Activated CD8-positive, alpha-beta memory T cell treated with anti-CD3 and anti-CD28 coated beads for 24 hours (primary cell): ENCODE measurements around the gene TPP2.
A peak's percentile ranks its signal among the peaks of the same experiment; 100 is the strongest.

Experiments used
- DNase-seq: peaks from one replicate; pipeline ENCODE4 v3.0.0-alpha.2; 2020

The TPP2 gene

DNA sequence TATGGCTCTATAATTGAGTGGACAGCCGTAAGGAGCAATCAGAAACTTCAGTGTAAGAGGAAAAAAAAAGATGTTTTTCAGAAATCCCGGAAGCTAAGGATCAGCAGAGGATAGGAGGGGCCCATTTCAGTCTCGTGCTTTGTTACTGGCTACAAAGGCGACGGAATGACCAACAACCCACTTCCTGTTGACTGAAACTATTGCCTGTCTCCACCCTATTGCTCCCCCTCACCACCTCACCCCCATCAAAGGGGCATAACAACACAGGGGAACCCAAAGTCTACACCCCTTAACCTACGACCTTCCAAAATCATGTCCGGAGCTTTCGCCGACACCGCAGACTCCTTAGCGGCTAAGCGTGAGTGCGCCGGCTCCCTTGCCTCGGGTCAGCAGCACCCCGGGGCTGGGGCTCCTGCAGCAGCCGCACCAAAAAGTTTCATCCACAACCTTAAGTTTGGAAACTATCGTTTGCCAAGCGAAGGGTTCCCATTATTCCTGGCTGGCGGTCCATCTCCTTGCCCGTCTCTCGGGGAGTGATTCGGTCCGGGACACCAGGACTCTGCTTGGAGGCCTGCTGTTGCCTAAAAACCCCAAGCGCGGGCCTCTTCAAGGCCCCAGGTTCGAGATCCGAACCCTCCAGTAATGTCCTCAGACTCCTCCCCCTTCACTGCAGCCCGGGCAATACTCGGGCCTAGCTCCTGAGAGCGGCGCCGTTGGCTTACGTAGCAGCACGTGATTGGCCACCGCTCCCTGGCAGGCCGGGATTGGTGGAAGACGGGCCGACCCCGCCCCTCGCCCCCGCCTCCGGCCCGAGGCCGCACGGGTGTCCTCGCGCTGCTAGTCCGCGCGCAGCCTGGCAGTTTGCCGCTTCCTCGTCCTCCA is at the start of gene TPP2:
TSS of gene TPP2 (plus strand) at position 840 of the 882 bp plus-strand sequence. CDS start 53 bp downstream, outside the sequence.
- DNase-seq, result peak; percentile 99

DNA sequence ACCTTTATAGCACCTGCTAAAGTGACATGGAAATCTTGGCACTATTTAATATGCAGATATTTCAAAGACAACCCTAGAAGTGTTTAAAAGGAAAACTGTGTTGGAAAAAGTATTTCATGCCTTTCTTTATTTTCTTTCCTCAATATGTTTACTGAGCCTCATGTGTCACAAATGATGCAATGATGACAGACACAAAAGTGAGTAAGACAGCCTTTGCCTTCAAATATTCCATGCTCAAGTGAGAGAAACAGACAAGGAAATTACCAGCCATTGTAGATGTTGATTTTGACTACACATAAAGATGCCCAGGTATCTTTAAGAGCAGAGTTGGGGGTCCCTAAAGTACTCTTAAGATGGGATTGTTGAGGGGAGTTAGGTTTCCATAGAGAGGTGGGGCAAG is 48.0 kb upstream of the TPP2 start:
- DNase-seq, result no peak

DNA sequence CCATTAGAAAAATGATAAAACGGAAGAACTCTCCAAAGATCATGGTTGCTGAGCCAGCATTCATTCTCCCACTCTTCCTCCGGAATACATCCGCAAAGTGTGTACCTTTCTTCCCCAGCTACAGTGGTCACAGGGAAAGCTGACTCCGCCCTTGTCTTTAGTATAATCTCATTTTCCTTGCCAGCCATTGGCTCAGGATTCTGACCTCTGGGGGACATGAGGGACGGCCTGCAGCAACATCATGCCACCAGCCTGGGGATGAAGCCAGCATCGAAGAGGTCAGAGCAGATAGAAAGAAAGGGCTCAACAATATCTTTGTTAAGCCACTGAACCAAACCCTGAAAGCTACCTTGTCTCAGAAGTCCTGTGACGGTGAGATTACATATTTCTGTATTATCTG is 46.3 kb upstream of the TPP2 start:
- DNase-seq, result no peak

DNA sequence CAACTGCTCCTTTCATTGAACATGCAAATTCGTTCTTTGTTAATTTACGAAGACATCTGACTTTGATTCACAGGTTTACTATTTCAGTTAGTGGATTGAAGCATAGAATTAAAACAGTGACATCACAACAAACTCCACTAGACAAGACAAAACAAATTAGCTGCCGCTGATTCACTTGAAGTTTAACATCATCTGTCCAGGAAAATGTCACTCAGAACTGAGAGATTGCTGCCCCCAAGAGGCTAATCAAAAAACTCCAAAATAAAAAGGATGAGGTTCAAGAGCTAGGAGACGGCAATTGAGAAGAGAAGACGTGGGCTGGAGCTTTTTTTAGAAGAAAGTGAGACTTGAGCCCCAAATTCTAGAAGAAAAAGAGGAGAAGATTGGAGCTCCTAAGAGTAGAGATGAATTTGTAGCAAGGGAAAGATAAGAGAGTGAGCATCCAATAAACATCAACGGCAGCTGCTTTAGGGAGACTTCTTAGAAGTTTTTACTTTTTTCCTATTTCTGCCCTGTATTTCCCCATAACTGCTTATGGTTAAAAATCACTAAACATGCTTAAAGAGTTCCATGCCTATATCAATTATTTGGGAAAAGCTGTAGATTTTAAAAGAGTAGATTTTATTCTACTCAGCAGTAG is 40.8 kb upstream of the TPP2 start:
- no peak for DNase-seq

DNA sequence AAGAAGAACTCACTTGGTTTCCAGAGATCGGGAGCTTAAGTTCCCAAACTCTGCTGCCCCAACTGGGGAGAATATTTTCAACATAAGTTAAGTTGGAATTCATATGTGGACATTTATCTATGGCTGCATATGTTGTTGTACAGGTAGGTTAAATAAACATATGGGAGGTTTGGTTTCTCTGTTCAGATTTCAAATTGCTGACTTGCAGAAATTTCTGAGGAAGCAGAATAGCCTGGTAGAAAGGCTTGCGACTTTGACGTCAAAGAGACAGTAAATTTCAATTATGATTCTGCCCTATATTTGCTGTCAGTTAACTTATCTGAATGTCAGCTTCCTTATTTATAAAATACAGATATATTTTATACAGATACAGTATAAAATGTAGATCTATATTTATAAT is 40.0 kb upstream of the TPP2 start:
- DNase-seq, result no peak

DNA sequence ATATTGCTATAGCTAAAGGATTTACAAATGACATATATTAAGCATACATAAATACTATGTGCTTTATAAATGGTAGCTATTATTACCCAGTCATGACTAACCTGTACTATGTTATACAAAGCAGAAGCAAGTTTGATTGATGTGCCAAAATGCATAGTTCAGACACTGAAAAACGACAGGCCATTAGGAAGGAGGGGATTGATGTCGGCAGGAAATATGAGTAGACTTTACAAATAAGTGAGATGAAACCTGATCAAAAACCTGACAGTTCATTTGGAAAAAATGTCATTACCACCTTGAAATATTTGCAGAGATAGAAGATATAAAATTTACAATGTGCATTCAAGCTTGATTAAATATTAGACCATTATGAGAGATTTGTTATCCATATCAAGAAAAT is 38.8 kb upstream of the TPP2 start:
- no peak for DNase-seq

DNA sequence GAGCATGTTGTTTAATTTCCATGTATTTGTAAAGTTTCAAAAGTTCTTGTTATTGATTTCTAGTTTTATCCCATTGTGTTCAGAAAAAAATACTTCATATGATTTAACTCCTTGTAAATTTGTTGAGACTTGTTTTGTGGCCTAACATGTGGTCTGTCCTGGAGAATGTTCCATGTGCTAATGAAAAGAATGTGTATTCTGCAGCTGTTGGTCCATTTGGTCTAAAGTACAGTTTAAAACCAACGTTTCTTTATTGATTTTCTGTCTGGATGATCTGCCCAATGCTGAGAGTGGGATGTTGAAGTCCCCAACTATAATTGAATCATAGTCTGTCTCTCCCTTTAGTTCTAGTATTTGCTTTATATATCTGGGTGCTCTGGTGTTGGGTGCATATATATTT is 34.9 kb upstream of the TPP2 start:
- no peak for DNase-seq

DNA sequence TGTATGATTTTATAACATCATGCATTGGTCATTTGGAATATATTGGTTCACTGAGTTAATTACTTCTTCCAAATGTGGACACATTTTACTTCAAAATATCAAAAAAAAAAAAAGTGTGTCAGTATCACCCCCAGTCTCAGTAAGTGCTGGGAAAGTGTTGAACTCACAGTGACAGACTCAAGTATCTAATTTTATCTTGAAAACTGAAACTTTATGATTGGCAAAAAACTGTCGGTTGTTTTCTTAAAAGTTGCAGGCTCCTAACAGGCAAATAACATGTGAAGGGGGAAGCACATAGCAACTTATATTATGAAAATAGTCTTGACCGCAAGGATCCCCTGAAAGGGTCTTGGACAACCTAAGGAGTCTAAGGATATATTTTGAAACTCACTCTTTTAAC is 33.5 kb upstream of the TPP2 start:
- DNase-seq, result no peak

DNA sequence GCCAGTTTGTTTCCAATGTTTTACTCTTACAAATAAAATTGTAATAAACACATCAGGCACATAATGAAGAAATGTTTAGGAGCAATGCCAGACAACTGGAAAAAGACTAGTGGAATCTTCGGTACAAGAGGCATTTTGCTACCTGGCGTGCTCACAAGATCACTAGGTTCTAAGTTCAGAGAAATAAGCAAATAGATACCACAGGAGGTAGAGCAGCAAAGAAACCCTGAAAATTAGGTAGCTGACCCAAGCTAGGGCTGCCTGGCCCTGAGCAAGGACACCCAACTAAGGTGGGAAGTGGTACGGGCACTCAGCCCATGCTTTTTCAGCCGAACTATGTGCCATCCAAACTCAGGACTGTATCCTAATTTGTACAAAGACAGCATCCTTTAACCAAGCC is 32.2 kb upstream of the TPP2 start:
- DNase-seq, result no peak

DNA sequence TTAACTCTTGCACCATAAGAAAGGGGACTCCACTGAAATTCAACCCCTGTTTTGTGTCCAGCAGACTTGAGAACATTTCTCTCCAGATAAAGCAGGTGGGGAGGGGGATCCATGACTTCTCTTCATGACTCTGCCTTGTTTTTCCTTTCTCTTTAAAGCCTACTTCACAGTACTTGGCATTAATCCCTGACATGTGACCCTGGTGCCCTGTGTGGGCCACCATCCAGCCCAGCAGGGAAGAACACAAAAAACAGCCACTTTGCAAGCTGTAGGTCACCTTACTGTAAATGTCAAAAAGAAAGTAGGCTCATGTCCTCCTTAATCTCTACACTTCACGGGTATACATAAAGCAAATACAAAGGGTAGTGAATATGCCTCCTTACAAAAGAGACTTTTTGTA is 30.3 kb upstream of the TPP2 start:
- DNase-seq, result no peak

DNA sequence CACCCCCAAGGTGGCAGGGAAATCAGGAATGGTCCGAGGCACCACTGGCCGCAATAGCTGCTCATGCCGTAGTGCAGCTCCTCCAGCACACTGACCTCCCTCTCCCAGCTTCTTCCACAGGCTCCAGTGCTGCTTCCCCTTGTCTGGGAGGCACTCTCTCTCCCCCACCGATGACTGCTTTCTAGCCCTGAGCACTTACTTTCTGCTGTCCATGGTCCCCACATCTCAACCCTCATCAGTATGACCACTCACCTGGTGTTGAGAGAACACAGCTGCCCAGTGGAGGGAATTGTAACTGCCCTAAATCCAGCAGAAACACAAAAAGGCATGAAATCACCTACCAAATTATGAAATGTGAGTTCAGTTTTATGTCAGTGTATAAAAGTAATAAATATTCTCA is 28.9 kb upstream of the TPP2 start:
- no peak for DNase-seq

DNA sequence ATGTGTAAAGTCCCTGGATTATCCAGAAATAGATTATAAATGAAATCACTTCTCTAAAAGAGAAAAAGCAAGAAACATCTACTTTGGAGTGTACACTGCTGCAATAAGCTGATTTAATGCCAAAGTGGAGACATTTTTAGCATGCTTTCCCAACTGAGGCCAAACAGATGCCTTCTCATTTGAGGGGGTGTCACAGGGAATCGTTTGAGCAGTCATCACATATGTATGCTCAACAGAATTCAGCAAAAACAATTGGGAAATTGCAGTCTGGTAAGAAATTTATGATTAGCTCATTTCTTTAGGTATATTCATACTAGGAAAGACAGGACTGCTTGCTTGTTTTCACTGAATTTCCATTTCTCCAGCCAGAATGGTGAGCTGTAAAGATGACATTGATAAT is 27.3 kb upstream of the TPP2 start:
- no peak for DNase-seq

DNA sequence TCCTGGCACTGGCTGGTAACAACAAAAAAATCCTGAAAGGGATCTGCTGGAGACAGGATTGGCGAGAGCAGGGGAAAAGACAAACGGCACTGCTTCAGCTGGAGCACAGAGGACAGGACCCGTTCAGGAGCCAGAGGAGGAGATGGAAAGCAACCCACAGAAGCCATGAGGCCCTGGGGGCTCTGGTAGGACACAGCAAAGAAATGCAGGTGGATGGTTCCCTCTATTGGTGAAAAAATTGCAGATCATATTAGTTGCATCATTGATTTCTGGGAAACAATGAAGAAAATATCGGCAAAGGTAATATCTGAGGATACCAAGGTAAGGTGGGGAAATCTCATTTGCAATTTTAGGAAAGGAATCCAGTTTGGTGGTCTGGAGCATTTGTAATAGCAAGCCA is 25.7 kb upstream of the TPP2 start:
- no peak for DNase-seq

DNA sequence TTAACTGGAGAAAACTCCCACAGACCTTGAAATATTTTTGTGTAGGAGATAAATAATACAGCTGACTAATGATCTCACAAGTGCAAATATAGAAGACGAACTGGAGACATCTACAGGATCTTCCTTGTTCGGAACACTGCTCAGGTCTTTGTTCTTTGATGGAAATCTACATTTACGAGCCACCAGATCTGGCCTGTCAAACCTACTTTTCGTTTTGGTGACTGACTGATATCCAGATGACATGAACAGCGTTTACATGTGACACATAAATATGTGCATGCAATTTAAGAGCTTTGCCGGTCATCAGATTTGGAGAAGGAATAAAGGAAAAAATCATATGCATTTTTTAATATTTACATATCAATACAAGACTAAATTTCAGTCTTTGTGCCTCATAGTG is 24.5 kb upstream of the TPP2 start:
- DNase-seq, result no peak

DNA sequence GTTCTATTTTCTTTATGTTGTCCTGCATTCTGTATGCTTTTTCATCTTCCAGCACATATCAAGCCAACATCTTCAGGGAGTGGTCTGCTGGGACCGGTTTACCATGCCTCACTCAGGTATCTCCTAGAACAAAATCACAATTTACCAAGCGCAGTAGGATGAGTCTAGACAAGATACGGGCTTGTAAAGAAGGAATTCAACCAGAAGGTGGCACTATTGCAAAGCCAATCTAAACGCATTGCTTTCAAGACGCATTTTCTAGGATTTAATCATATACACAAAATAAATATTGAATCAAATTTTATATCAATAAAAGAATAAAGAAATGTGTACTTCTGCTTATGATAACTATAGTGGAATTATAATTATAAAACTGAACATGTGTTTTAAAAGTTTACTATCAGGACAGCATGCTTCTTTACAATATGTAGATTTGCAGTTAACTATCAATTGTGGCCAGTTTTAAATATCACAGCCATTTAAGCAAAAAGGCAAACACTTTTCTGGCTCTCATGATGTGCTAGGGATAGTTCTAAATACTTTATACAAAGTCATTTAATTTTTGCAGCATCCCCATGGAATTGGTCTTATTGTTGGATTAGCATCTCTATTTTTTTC is 16.1 kb upstream of the TPP2 start:
- no peak for DNase-seq

DNA sequence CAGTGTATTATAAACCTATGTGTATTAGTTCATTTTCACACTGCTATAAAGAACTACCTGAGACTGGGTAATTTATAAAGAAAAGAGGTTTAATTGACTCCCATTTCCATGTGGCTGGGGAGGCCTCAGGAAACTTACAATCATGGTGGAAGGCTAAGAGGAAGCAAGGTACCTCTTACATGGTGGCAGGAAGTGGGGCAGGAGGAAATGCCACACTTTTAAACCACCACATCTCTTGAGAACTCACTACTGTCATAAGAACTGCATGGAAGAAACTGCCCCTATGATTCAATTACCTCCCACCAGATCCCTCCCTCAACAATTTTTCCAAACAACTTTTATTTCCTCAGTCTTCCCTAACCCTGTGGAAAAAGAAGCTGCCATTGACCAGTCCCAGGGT is 14.5 kb upstream of the TPP2 start:
- DNase-seq, result no peak

DNA sequence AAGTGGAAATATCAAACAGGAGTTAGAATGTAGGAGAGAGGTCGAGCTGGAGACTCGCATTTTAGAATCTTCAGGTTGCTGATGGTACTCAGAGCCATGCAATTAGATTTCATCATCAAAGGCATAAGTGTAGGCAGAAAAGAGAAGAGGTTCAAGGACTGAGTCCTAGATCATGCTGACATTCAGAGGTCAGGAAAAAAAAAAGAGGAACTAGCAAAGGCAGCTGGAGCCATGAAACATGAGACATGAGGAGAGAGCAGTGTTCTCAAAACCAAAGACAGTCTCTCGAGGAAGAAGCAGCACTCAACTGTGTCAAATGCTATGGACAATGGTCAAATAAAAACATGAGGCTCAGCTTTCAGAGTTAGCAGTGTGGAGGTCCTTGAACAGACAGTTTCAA is 12.4 kb upstream of the TPP2 start:
- no peak for DNase-seq

DNA sequence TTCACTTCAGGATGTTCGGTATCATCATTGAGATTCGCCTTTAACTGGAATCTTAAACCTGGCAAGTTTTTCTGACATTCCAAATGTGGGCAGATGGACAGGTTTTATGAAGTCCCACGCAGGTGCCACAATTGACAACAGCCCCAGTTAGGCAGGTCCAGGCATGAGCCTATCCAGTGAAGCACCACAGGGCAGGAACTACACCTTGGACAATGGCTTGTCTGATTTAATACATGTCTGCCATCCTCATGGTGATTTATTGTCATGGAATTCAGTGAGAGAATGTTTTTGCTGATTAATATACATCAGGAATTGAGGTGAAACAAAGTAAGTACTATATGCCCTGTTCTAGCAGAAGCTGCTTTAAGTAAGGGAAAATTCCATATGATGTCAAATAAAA is 10.2 kb upstream of the TPP2 start:
- no peak for DNase-seq

DNA sequence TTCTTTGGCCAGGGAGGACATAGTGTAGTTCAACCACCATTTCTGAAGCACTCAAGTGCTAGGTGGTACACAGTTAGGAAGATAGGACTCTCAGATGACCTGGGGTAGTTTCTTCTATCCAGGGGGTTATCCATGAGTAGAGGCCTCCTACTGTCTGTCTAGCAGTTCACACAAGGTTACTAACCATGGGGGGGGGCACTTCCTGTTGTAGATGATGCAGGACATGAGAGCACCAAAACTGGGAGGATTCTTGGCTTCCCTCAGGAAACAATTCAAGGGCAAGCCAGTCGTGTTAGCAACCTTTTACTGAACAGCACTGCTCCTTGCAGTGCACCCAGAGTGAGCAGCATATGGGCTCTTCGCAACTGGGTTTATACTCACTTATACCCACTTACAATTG is 8.9 kb upstream of the TPP2 start:
- no peak for DNase-seq

DNA sequence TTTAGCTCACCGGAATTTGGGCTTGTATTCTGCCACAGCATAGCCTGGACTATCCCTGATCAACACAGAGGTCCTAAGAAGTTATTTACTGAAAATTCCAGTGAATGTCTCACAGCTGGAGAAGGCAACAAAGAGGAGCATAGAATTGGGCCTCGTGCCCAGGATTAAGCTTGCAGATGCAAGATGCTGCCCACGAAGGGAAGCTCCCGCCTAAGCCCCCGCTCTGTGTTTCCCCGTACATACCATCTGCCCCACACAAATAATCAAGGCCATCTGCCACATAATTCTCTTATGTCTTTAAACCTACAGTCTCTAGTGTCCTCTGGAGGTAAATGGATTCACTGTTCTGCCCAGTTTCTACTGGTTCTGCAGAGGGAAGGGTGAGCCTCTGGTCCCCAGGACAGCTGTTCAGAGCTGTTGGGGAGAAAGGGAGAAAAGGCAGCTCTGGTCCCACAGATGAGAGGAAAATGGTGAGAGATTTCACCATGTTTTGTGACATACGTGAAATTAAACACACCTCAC is 7.4 kb upstream of the TPP2 start:
- DNase-seq, result no peak

DNA sequence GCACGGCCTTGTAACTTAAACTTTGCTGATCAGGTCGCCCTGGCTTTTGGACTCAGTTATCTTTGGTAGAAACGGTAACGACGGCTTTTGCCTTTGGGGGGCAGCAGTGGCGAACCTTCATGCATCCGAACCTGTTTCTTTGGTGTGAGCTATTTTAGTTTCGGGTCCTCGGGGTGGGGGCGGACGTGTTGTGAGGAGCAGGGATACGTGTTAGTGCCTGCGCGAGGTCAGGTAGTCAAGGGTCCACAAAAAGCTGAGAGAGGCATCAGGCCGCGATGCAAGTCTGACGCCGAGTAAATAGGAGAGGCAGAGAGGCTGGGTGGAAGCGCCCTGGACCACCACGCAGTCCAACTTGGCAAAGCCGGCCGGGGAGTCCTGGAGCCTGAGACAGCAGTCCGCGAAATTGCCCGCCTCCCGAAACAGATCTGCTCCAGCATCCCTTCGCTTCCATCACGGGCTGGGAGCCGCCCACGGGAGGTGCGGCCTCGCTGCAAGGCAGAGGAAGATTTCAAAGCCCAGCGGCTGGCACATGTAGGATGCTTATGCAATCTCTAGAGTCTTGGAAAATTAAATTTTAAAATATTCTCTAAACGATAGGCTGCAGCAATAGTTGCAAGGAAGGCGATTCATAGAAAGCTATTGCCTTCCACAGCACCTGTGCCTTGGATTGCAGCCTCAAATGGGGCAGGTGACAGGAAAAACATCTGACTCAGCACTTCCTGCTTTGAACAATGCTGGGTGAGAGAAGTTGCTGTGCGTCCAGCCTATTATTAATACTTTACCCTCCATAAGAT is 4.6 kb upstream of the TPP2 start:
- peak; percentile 90 for DNase-seq

DNA sequence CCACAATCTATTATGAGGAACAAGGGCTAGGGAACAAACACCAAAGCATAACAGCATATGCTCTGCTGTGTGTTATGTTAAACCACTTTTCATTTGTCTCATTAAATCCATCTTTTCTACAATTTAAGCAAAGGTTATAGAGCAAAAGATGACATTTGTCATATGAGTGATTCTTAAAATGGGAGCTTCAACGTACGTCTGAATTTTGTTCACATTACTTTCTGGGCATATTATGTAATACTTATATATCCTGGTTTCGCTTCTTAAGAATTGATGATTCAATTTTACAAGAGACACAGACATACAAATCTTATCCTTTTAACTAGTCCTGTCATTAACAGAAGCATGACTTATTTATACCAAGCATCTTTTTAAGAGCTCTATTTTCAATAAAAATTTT is 3.3 kb upstream of the TPP2 start:
- no peak for DNase-seq
